Fibroblast of lung (primary cell): ENCODE measurements around the gene CDH15.

Source experiments
- EZH2 ChIP-seq: IDR thresholded peaks from 2 replicates; pipeline ENCODE4 v1.5.1; 2012; ENCODE audit warnings: low read length, control low read depth, mild to moderate bottlenecking; ENCODE audit errors: missing control alignments
- TF ChIP-seq, protein P1 (sequence below), 2 donors: IDR thresholded peaks in 1 of 2; conservative IDR thresholded peaks in 1 of 2; 1 replicate in 1 of 2; 2 replicates in 1 of 2; pipeline ENCODE4 v1.5.1; 2011 to 2012; ENCODE audit warnings: low read length in 2 of 2, control low read depth in 1 of 2, inconsistent platforms in 1 of 2, low read depth in 1 of 2, mild to moderate bottlenecking in 1 of 2

DNA sequence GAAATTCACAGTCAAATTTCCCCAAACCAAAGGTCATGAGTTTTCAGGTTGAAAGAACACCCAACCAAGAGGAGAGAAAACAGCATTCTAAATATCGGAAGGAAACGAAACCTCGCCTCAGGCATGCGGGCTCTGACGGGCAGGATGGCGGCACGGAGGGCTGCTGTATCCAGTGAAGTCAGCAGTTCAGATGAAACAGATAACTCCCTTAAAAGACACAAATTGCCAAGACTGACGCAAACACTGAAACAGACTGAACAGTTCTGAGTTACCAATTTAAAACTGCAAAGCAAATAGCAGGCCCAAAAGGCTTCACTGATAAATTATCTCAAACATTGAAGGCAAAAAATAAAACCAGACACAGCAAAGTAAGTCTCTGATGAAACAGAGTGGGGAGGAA is 20.6 kb upstream of the CDH15 start:
- TF ChIP-seq, protein P1, sequence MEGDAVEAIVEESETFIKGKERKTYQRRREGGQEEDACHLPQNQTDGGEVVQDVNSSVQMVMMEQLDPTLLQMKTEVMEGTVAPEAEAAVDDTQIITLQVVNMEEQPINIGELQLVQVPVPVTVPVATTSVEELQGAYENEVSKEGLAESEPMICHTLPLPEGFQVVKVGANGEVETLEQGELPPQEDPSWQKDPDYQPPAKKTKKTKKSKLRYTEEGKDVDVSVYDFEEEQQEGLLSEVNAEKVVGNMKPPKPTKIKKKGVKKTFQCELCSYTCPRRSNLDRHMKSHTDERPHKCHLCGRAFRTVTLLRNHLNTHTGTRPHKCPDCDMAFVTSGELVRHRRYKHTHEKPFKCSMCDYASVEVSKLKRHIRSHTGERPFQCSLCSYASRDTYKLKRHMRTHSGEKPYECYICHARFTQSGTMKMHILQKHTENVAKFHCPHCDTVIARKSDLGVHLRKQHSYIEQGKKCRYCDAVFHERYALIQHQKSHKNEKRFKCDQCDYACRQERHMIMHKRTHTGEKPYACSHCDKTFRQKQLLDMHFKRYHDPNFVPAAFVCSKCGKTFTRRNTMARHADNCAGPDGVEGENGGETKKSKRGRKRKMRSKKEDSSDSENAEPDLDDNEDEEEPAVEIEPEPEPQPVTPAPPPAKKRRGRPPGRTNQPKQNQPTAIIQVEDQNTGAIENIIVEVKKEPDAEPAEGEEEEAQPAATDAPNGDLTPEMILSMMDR (conservative IDR thresholded peaks at IDR 0.05 in 1 of 2, IDR thresholded peaks at IDR 0.05 in 1 of 2; ENCODE audit: low read depth in 1 of 2, low read length in 2 of 2): no peak
- no peak for TF ChIP-seq EZH2
